ENCODE results near the gene RYR2. TPM values are rescaled to one million over a fixed set of nuclear protein-coding genes. Genes with fewer than 3 reads are reported as not detected.

The RYR2 gene
- total RNA-seq, 4 donors from 2014 or later, result 0.88 to 8.4 (median 5.5) TPM

DNA sequence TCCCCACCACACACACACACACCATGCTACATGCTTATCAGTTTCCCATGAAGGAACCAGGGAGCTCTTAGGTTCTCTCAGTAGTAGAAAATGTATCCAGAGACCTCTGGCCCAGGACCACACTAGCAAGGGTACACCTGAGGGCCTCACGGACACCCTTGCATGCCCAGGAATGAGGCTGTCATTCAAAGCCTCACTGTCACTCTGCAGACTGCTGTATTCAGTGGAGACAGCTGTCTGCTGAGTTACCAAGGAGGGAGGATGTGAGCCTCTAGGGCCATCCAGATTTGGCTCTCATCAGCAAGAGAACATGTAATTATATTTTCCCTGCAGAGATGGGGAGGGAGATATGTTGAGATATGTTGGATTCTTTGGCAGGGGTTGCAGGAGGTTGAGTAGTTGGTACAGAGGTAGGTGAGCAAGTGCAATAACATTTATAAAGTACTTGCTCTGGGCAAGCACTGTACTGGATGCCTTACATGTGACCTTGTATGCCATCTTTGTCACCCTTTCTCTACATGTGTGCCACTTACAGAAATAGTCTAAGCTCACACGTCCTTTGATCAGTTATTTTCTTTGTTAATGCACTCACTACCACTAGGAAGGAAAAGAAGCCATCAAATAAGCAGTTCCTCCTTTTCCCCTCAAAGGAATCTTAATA is 598.2 kb downstream of the RYR2 start:
- TF ChIP-seq POLR2A (IDR thresholded peaks at IDR 0.05) (no peak), CTCF (IDR thresholded peaks at IDR 0.05) (no peak)
- Histone ChIP-seq H3K36me3 (no peaks in the 10 kb centered on the region), H3K4me1 (no peaks in the 10 kb centered on the region), H3K9me3 (no peaks in the 10 kb centered on the region), H3K4me3 (no peak overlapping the region), H3K27me3 (no peaks in the 10 kb centered on the region), H3K27ac (no peak overlapping the region)
- intact Hi-C loops (cut with DNase I; ENCODE audit: low total_unique reads), result no loop called here
- DNase-seq, result no peak

GRCh38 chr1:237640966-237641365 is 599.0 kb downstream of the RYR2 start:
- no peak for DNase-seq
- Histone ChIP-seq H3K9me3 (no peaks in the 10 kb centered on the region), H3K4me3 (no peak overlapping the region), H3K27ac (no peak overlapping the region), H3K4me1 (no peaks in the 10 kb centered on the region), H3K36me3 (no peaks in the 10 kb centered on the region), H3K27me3 (no peaks in the 10 kb centered on the region)
- TF ChIP-seq POLR2A (IDR thresholded peaks at IDR 0.05) (no peak), CTCF (IDR thresholded peaks at IDR 0.05) (no peak)
- intact Hi-C loops (cut with DNase I; ENCODE audit: low total_unique reads), result no loop called here

- H3K4me1 ChIP-seq, result no peaks in the 10 kb centered on the region
- no peak overlapping the region for H3K4me3 ChIP-seq
- DNase-seq, result no peak
- no peaks in the 10 kb centered on the region for H3K36me3 ChIP-seq
- no peaks in the 10 kb centered on the region for H3K27me3 ChIP-seq
- TF ChIP-seq CTCF (IDR thresholded peaks at IDR 0.05), result no peak
- no peak for TF ChIP-seq POLR2A (IDR thresholded peaks at IDR 0.05)
- intact Hi-C loops (cut with DNase I; ENCODE audit: low total_unique reads), result no loop called here
- no peaks in the 10 kb centered on the region for H3K9me3 ChIP-seq
- no peak overlapping the region for H3K27ac ChIP-seq
Measured at GRCh38 chr1:237650809-237651208, 608.8 kb downstream of the RYR2 start.

DNA sequence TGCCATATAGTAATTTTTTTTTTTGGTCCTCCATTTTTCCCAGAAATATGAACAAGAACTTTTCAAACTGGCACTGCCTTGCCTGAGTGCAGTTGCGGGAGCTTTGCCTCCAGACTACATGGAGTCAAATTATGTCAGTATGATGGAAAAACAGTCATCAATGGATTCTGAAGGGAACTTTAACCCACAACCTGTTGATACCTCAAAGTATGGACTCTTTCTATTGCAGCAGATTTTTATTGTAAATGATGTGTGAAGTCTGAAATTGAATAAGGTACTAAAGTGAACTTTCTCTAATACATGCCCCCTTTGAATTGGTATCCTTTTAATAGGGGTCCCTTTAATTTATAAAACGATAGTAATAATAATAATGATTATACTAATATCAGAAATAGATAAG is 613.8 kb downstream of the RYR2 start:
- no peak for DNase-seq
- no peaks in the 10 kb centered on the region for H3K27me3 ChIP-seq
- H3K36me3 ChIP-seq, result no peaks in the 10 kb centered on the region
- H3K4me3 ChIP-seq, result no peak overlapping the region
- no peaks in the 10 kb centered on the region for H3K4me1 ChIP-seq
- H3K9me3 ChIP-seq, result no peaks in the 10 kb centered on the region
- no peak for TF ChIP-seq POLR2A (IDR thresholded peaks at IDR 0.05)
- no peak for TF ChIP-seq CTCF (IDR thresholded peaks at IDR 0.05)
- H3K27ac ChIP-seq, result no peak overlapping the region
- intact Hi-C loops (cut with DNase I; ENCODE audit: low total_unique reads), result no loop called here

- H3K27ac ChIP-seq, result no peak overlapping the region
- H3K4me3 ChIP-seq, result no peak overlapping the region
- H3K9me3 ChIP-seq, result no peaks in the 10 kb centered on the region
- H3K4me1 ChIP-seq, result no peaks in the 10 kb centered on the region
- no peak for DNase-seq
- intact Hi-C loops (cut with DNase I; ENCODE audit: low total_unique reads), result no loop called here
- no peaks in the 10 kb centered on the region for H3K36me3 ChIP-seq
- H3K27me3 ChIP-seq, result no peaks in the 10 kb centered on the region
- TF ChIP-seq CTCF (IDR thresholded peaks at IDR 0.05) (no peak), POLR2A (IDR thresholded peaks at IDR 0.05) (no peak)
Measured at GRCh38 chr1:237664348-237664747, 622.4 kb downstream of the RYR2 start.
